HCT116 (cell line): Measurements from ENCODE around the gene ZSCAN1. TPM values are rescaled to one million over a fixed set of nuclear protein-coding genes. Genes with fewer than 3 reads are reported as not detected.

ENCODE experiments used
- ATAC-seq: fragments of 200-7000 bp; cut with Tn5 transposase; 2 replicates; pipeline ENCODE4 v1.9.1; 2020; ENCODE audit warnings: mild to moderate bottlenecking, moderate library complexity
- BruUV-seq: library from RNA; stranded (reverse); fragments of 400-500 nt; replicated peaks from 2 replicates; lab custom pipeline; 2021; lab: Mats Ljungman, UMichigan
- CTCF ChIA-PET: fragments of 300-600 bp; sonication (Branson Sonifier 250); formaldehyde crosslinking; loops from one replicate; lab custom pipeline; 2021; ENCODE audit warnings: antibody characterized with exemption; lab: Charles Lee
- POLR2A ChIA-PET: fragments of 300-600, 350-600 bp; sonication (Branson Sonifier 250); formaldehyde crosslinking; loops from one replicate; lab custom pipeline; 2021; ENCODE audit warnings: antibody characterized with exemption; lab: Charles Lee
- RAD21 ChIA-PET, 2 experiments: fragments of 300-600 bp; sonication (Branson Sonifier 250); formaldehyde crosslinking; loops; one replicate each; lab custom pipeline; 2023; ENCODE audit warnings: low total read pairs in 2 of 2; ENCODE audit not compliant: uncharacterized antibody in 2 of 2, unreplicated experiment in 2 of 2, low non-redundant PET in 1 of 2; lab: Charles Lee
- DNase-seq: peaks from one replicate; pipeline ENCODE4 v3.0.0-alpha.2; 2010; ENCODE audit warnings: low read depth, low spot score
- H2AFZ ChIP-seq: fragments of 200-600 bp; shearing (Covaris generic), sonication (generic); 2 replicates; pipeline ENCODE4 v1.6.1; 2017; ENCODE audit warnings: low read depth, mixed run types, mixed read lengths, antibody characterized with exemption, low read length; ENCODE audit not compliant: poor library complexity, severe bottlenecking
- H3K27ac ChIP-seq: 2 replicates; pipeline ENCODE4 v1.5.1; 2012; ENCODE audit warnings: low read depth, low read length
- H3K27me3 ChIP-seq: fragments of 200-600 bp; sonication (generic); 2 replicates; pipeline ENCODE4 v1.6.1; 2016; ENCODE audit warnings: mixed run types, low read length, mixed read lengths; ENCODE audit not compliant: insufficient read depth
- H3K36me3 ChIP-seq, 2 experiments: fragments of 200-500 bp in 1 of 2; fragments of 200-600 bp in 1 of 2; sonication (Bioruptor generic) in 1 of 2; sonication (generic) in 1 of 2; 2 replicates each; pipeline versions ENCODE4 v1.5.1 to v1.6.1; 2014 to 2016; ENCODE audit warnings: low read length in 2 of 2, inconsistent platforms in 1 of 2, mixed read lengths in 1 of 2, mixed run types in 1 of 2; ENCODE audit not compliant: insufficient read depth in 2 of 2, control insufficient read depth in 1 of 2
- H3K4me1 ChIP-seq, 2 experiments: fragments of 200-600 bp in 1 of 2; sonication (generic) in 1 of 2; 2 replicates each; pipeline versions ENCODE4 v1.5.1 to v1.6.1; 2012 to 2017; ENCODE audit warnings: low read length in 2 of 2, inconsistent platforms in 1 of 2, mild to moderate bottlenecking in 1 of 2, mixed read lengths in 1 of 2, mixed run types in 1 of 2, moderate library complexity in 1 of 2; ENCODE audit not compliant: insufficient read depth in 2 of 2, control insufficient read depth in 1 of 2
- H3K4me2 ChIP-seq: fragments of 200-600 bp; sonication (generic); 2 replicates; pipeline ENCODE4 v1.6.1; 2017; ENCODE audit warnings: mixed run types, low read length, mixed read lengths
- H3K4me3 ChIP-seq, 2 experiments: fragments of 200-600 bp in 1 of 2; sonication (generic) in 1 of 2; replicated peaks in 1 of 2; 2 replicates each; pipeline ENCODE4 v1.5.1; 2011 to 2016; ENCODE audit warnings: low read length in 2 of 2, control low read depth in 1 of 2, low read depth in 1 of 2, mild to moderate bottlenecking in 1 of 2, mixed read lengths in 1 of 2, mixed run types in 1 of 2
- H3K79me2 ChIP-seq: fragments of 200-600 bp; sonication (generic); 2 replicates; pipeline ENCODE4 v1.6.1; 2017; ENCODE audit warnings: mild to moderate bottlenecking, mixed run types, low read length, moderate library complexity, mixed read lengths; ENCODE audit not compliant: insufficient read depth
- H3K9ac ChIP-seq: fragments of 200-600 bp; sonication (generic); 2 replicates; pipeline ENCODE4 v1.6.1; 2016; ENCODE audit warnings: low read length, mixed read lengths
- H3K9me2 ChIP-seq: fragments of 200-600 bp; sonication (generic), shearing (Covaris generic); 2 replicates; pipeline ENCODE4 v1.6.1; 2017; ENCODE audit warnings: mixed run types, mild to moderate bottlenecking, moderate library complexity; ENCODE audit not compliant: insufficient read depth
- H3K9me3 ChIP-seq, 2 experiments: fragments of 200-500 bp in 1 of 2; fragments of 200-600 bp in 1 of 2; sonication (Bioruptor generic) in 1 of 2; sonication (generic) in 1 of 2; 2 replicates each; pipeline ENCODE4 v1.6.1; 2014 to 2017; ENCODE audit warnings: low read length in 2 of 2, mixed read lengths in 2 of 2, inconsistent platforms in 1 of 2, low read depth in 1 of 2, mild to moderate bottlenecking in 1 of 2, mixed run types in 1 of 2, moderate library complexity in 1 of 2; ENCODE audit not compliant: control insufficient read depth in 1 of 2, insufficient read depth in 1 of 2
- H4K20me1 ChIP-seq: fragments of 200-600 bp; sonication (generic), shearing (Covaris generic); 2 replicates; pipeline ENCODE4 v1.6.1; 2017; ENCODE audit warnings: mixed run types, mild to moderate bottlenecking, moderate library complexity; ENCODE audit not compliant: insufficient read depth
- CBX3 ChIP-seq: IDR thresholded peaks from 2 replicates; pipeline ENCODE4 v1.6.1; 2012; ENCODE audit warnings: low read depth
- EGR1 ChIP-seq: IDR thresholded peaks from 2 replicates; pipeline ENCODE4 v1.6.1; 2012; ENCODE audit warnings: low read depth
- ELF1 ChIP-seq: IDR thresholded peaks from 2 replicates; pipeline ENCODE4 v1.6.1; 2012; ENCODE audit warnings: low read depth, borderline replicate concordance
- EZH2 ChIP-seq: fragments of 200-600 bp; sonication (generic); IDR thresholded peaks from 2 replicates; pipeline ENCODE4 v1.6.1; 2017; ENCODE audit warnings: antibody characterized with exemption, mixed run types
- EZH2phosphoT487 ChIP-seq: fragments of 200-600 bp; IDR thresholded peaks from 2 replicates; pipeline ENCODE4 v1.6.1; 2018; ENCODE audit warnings: antibody characterized with exemption, borderline replicate concordance
- MAX ChIP-seq: IDR thresholded peaks from 2 replicates; pipeline ENCODE4 v1.6.1; 2012
- POLR2A ChIP-seq: IDR thresholded peaks from 2 replicates; pipeline ENCODE4 v1.7.0; 2011; ENCODE audit warnings: borderline replicate concordance; ENCODE audit not compliant: insufficient read depth, insufficient read length; ENCODE audit errors: extremely low read depth
- POLR2AphosphoS5 ChIP-seq: IDR thresholded peaks from 2 replicates; pipeline ENCODE4 v1.6.1; 2011; ENCODE audit warnings: mild to moderate bottlenecking, low read depth, low read length, moderate library complexity
- RAD21 ChIP-seq: IDR thresholded peaks from 2 replicates; pipeline ENCODE4 v1.6.1; 2012; ENCODE audit warnings: low read depth, mild to moderate bottlenecking
- REST ChIP-seq: IDR thresholded peaks from 2 replicates; pipeline ENCODE4 v1.6.1; 2012; ENCODE audit warnings: low read depth
- SIN3A ChIP-seq: IDR thresholded peaks from 2 replicates; pipeline ENCODE4 v1.6.1; 2012; ENCODE audit warnings: low read depth
- SP1 ChIP-seq: IDR thresholded peaks from 2 replicates; pipeline ENCODE4 v1.6.1; 2012; ENCODE audit warnings: low read depth
- ZBTB33 ChIP-seq: IDR thresholded peaks from 2 replicates; pipeline ENCODE4 v1.6.1; 2011; ENCODE audit warnings: mild to moderate bottlenecking, low read length, moderate library complexity; ENCODE audit not compliant: insufficient replicate concordance; ENCODE audit errors: extremely low read depth
- ZNF274 ChIP-seq: fragments of 200-500 bp; sonication (Bioruptor generic); IDR thresholded peaks from 2 replicates; pipeline ENCODE4 v1.6.1; 2014; ENCODE audit warnings: mild to moderate bottlenecking, low read depth, low read length, inconsistent platforms
- intact Hi-C: fragments of 100-400 bp; cut with micrococcal nuclease; formaldehyde crosslinking; loops from 2 replicates; pipeline ENCODE4 v1.10.0; 2022
- total RNA-seq: library from RNA; stranded (reverse); gene quantifications from one replicate; pipeline ENCODE4 v1.2.1, GENCODE V29; 2021; ENCODE audit not compliant: unreplicated experiment

The ZSCAN1 gene
- total RNA-seq, 1 experiment from 2014 or later, result not detected

GRCh38 chr19:58038688-58039204, 4.9 kb downstream of the ZSCAN1 start:
- Histone ChIP-seq H3K4me2 (no peak overlapping the region), H3K79me2 (no peaks in the 10 kb centered on the region), H3K4me3 (no peak overlapping the region), H3K36me3 (no peaks in the 10 kb centered on the region), H3K27ac (no peak overlapping the region), H3K9me3 (peaks cover 0 to 10% of the 10 kb centered on the region in 2 experiments; a peak in 2 of 4 replicates), H3K9ac (no peak overlapping the region), H3K27me3 (no peaks in the 10 kb centered on the region), H3K9me2 (no peaks in the 10 kb centered on the region), H3K4me1 (no peaks in the 10 kb centered on the region), H4K20me1 (no peaks in the 10 kb centered on the region), H2AFZ (no peak overlapping the region)
- POLR2A ChIA-PET, result no interaction called here
- CTCF ChIA-PET, result no interaction called here
- intact Hi-C loops, result no loop called here
- ATAC-seq (no peak), DNase-seq (no peak)
- TF ChIP-seq EGR1 (no peak), ZNF274 (no peak), MAX (no peak), ELF1 (no peak), CBX3 (no peak), EZH2 (no peak)
- BruUV-seq, result no TSS peak
- RAD21 ChIA-PET, result no interaction called here

GRCh38 chr19:58040751-58041525, 7.1 kb downstream of the ZSCAN1 start:
- no TSS peak for BruUV-seq
- H3K9me3 ChIP-seq, result peaks cover 0 to 10% of the 10 kb centered on the region in 2 experiments; a peak in 2 of 4 replicates
- no peaks in the 10 kb centered on the region for H4K20me1 ChIP-seq
- H3K4me2 ChIP-seq, result no peak overlapping the region
- DNase-seq (no peak), ATAC-seq (no peak)
- ChIA-PET CTCF (no interaction called here), POLR2A (no interaction called here), RAD21 (no interaction called here)
- no peaks in the 10 kb centered on the region for H3K27me3 ChIP-seq
- H3K9me2 ChIP-seq, result no peaks in the 10 kb centered on the region
- no peaks in the 10 kb centered on the region for H3K36me3 ChIP-seq
- H3K4me1 ChIP-seq, result no peaks in the 10 kb centered on the region
- no peak overlapping the region for H3K9ac ChIP-seq
- H3K27ac ChIP-seq, result no peak overlapping the region
- intact Hi-C loops, result no loop called here
- H2AFZ ChIP-seq, result no peak overlapping the region
- no peaks in the 10 kb centered on the region for H3K79me2 ChIP-seq
- no peak overlapping the region for H3K4me3 ChIP-seq
- TF ChIP-seq ZBTB33 (no peak), ZNF274 (no peak), EZH2phosphoT487 (no peak), EZH2 (no peak), REST (no peak), POLR2AphosphoS5 (no peak), EGR1 (no peak), SIN3A (no peak), POLR2A (no peak), SP1 (no peak), RAD21 (no peak)
